ENCODE measurements around the gene MYL5.

- TF ChIP-seq CTCF (IDR thresholded peaks at IDR 0.05; ENCODE audit: insufficient read depth, low read length, poor library complexity, severe bottlenecking): no peak
- TF ChIP-seq EZH2phosphoT487 (conservative IDR thresholded peaks at IDR 0.05; ENCODE audit: low read length): no peak
These were observed 6.8 kb upstream of the MYL5 start for GRCh38 chr4:667545-667925.
